ENCODE measurements around the gene LBR.

LBR gene

GRCh38 chr1:225464851-225465792 is 37.3 kb upstream of the LBR start:
- no peak for DNase-seq (ENCODE audit: low read depth in 2 of 3, low spot score in 2 of 3)

- no peak for DNase-seq (ENCODE audit: low read depth in 2 of 3, low spot score in 2 of 3)
Observed at GRCh38 chr1:225462714-225463574, 35.1 kb upstream of the LBR start.

- no peak for DNase-seq (ENCODE audit: low read depth in 2 of 3, low spot score in 2 of 3)
Observed at GRCh38 chr1:225462429-225462713, 34.5 kb upstream of the LBR start.

- DNase-seq (ENCODE audit: low read depth in 2 of 3, low spot score in 2 of 3) = no peak
Observed at GRCh38 chr1:225461533-225462428, 33.9 kb upstream of the LBR start.

- DNase-seq (ENCODE audit: low read depth in 2 of 3, low spot score in 2 of 3) = peak in 1 of 3 experiments; percentile 32
Observed at GRCh38 chr1:225460737-225461532, 33.1 kb upstream of the LBR start.

GRCh38 chr1:225460021-225460736 is 32.3 kb upstream of the LBR start:
- DNase-seq (ENCODE audit: low read depth in 2 of 3, low spot score in 2 of 3) = no peak

- DNase-seq (ENCODE audit: low read depth in 2 of 3, low spot score in 2 of 3) = no peak
Observed at GRCh38 chr1:225458222-225458631, 30.4 kb upstream of the LBR start.

- peak in 2 of 3 experiments; percentile 60 to 65 for DNase-seq (ENCODE audit: low read depth in 2 of 3, low spot score in 2 of 3)
Observed at GRCh38 chr1:225454733-225455132, 26.9 kb upstream of the LBR start.

- no peak for DNase-seq (ENCODE audit: low read depth in 2 of 3, low spot score in 2 of 3)
Observed at GRCh38 chr1:225453797-225454648, 26.2 kb upstream of the LBR start.

- no peak for DNase-seq (ENCODE audit: low read depth in 2 of 3, low spot score in 2 of 3)
Observed at GRCh38 chr1:225451840-225452515, 24.1 kb upstream of the LBR start.

GRCh38 chr1:225451340-225451739 is 23.5 kb upstream of the LBR start:
- DNase-seq (ENCODE audit: low read depth in 2 of 3, low spot score in 2 of 3) = no peak

- DNase-seq (ENCODE audit: low read depth in 2 of 3, low spot score in 2 of 3) = no peak
Observed at GRCh38 chr1:225450491-225451191, 22.8 kb upstream of the LBR start.

GRCh38 chr1:225449774-225450173 is 21.9 kb upstream of the LBR start:
- DNase-seq (ENCODE audit: low read depth in 2 of 3, low spot score in 2 of 3) = no peak

GRCh38 chr1:225449261-225449660 is 21.4 kb upstream of the LBR start:
- no peak for DNase-seq (ENCODE audit: low read depth in 2 of 3, low spot score in 2 of 3)

- DNase-seq (ENCODE audit: low read depth in 2 of 3, low spot score in 2 of 3) = no peak
Observed at GRCh38 chr1:225448146-225448805, 20.4 kb upstream of the LBR start.

- DNase-seq (ENCODE audit: low read depth in 2 of 3, low spot score in 2 of 3) = no peak
Observed at GRCh38 chr1:225447650-225448089, 19.8 kb upstream of the LBR start.
